ENCODE data around the gene HID1. TPM values are rescaled to one million over a fixed set of nuclear protein-coding genes. Genes with fewer than 3 reads are reported as not detected.

The HID1 gene
- total RNA-seq, 1 experiment from 2014 or later, result 12.7 TPM

DNA sequence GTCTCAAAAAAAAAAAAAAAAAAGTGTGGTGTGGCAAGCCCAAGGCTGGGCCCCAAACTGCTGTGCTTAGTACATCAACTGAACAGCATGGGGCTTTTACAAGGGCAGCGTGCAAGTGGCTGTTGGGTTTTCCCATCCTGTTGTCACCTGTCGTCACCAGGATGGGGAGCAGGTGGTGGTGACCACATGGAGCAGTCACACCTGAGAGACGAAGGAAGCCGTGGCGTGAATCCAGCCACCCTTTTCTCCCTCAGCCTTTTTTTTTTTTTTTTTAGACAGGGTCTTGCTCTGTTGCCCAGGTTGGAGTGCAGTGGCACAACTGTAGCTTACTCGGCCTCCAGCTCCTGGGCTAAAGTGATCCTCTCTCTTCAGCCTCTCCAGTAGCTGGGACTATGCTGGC, 35.8 kb upstream of the HID1 start:
- H3K9me3 Mint-ChIP-seq, result no peaks in the 10 kb centered on the region
- Histone ChIP-seq H4K5ac (ENCODE audit: insufficient read length, low read depth, low read length) (no peak overlapping the region), H4K91ac (ENCODE audit: insufficient read length, low read depth, low read length) (no peak overlapping the region), H3K9ac (ENCODE audit: extremely low read depth, insufficient read length, low read length) (no peak overlapping the region), H3K79me1 (ENCODE audit: insufficient read depth, low read depth, low read length, poor library complexity, severe bottlenecking) (no peaks in the 10 kb centered on the region), H2BK5ac (ENCODE audit: insufficient read length, low read length) (no peak overlapping the region), H3K9me3 (ENCODE audit: control insufficient read depth, low read depth, low read length) (no peaks in the 10 kb centered on the region), H2BK120ac (ENCODE audit: low read depth, low read length, poor library complexity, severe bottlenecking) (no peak overlapping the region), H3K27me3 (ENCODE audit: insufficient read depth, low read length) (no peaks in the 10 kb centered on the region), H2AFZ (ENCODE audit: low read length) (no peak overlapping the region), H3K27ac (ENCODE audit: insufficient read length, low read depth, low read length) (no peak overlapping the region), H2BK20ac (ENCODE audit: low read depth, low read length, poor library complexity, severe bottlenecking) (no peak overlapping the region), H3K4me1 (ENCODE audit: insufficient read depth, low read length) (no peaks in the 10 kb centered on the region), H4K8ac (replicated peaks; ENCODE audit: insufficient read length, low read depth, low read length) (no peak overlapping the region), H3K56ac (ENCODE audit: insufficient read length, low read depth, low read length) (no peak overlapping the region), H3T11ph (ENCODE audit: low read length) (no peak overlapping the region), H3K79me2 (ENCODE audit: insufficient read depth, low read length) (no peaks in the 10 kb centered on the region), H3K23ac (ENCODE audit: insufficient read length, low read depth, low read length) (no peak overlapping the region), H2BK12ac (ENCODE audit: insufficient read length, low read depth, low read length) (no peak overlapping the region), H4K20me1 (ENCODE audit: control insufficient read depth, insufficient read depth, insufficient read length) (no peaks in the 10 kb centered on the region), H3K4me2 (ENCODE audit: insufficient read depth, insufficient read length, low read length) (no peak overlapping the region), H3K23me2 (ENCODE audit: insufficient read length, low read depth, low read length, poor library complexity, severe bottlenecking) (peaks cover 8% of the 10 kb centered on the region), H2AK5ac (ENCODE audit: insufficient read length, low read length) (no peak overlapping the region), H3K18ac (ENCODE audit: insufficient read length, low read depth, low read length) (no peak overlapping the region), H3K4ac (ENCODE audit: low read depth, low read length) (no peak overlapping the region), H3K14ac (ENCODE audit: insufficient read depth, low read length) (no peak overlapping the region), H2BK15ac (ENCODE audit: low read depth, low read length) (no peak overlapping the region)
- no peak overlapping the region for H3K4me3 Mint-ChIP-seq
- TF ChIP-seq, protein P1, sequence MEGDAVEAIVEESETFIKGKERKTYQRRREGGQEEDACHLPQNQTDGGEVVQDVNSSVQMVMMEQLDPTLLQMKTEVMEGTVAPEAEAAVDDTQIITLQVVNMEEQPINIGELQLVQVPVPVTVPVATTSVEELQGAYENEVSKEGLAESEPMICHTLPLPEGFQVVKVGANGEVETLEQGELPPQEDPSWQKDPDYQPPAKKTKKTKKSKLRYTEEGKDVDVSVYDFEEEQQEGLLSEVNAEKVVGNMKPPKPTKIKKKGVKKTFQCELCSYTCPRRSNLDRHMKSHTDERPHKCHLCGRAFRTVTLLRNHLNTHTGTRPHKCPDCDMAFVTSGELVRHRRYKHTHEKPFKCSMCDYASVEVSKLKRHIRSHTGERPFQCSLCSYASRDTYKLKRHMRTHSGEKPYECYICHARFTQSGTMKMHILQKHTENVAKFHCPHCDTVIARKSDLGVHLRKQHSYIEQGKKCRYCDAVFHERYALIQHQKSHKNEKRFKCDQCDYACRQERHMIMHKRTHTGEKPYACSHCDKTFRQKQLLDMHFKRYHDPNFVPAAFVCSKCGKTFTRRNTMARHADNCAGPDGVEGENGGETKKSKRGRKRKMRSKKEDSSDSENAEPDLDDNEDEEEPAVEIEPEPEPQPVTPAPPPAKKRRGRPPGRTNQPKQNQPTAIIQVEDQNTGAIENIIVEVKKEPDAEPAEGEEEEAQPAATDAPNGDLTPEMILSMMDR (conservative IDR thresholded peaks at IDR 0.05), result no peak
- no peak for DNase-seq
- H3K27me3 Mint-ChIP-seq (ENCODE audit: low read depth), result peaks cover 2% of the 10 kb centered on the region
- H3K36me3 Mint-ChIP-seq (ENCODE audit: insufficient read depth in 1 of 3, low read depth in 3 of 3), result peaks cover 2 to 20% (median 16%) of the 10 kb centered on the region in 3 experiments; a peak in 5 of 7 replicates
- WGBS (ENCODE audit: extremely low coverage, insufficient read length, low lambda C conversion rate), result no CpG with 5 or more reads among the region's 6 CpGs
- no peak overlapping the region for H3K27ac Mint-ChIP-seq
- H3K4me1 Mint-ChIP-seq, result peaks cover 16 to 18% of the 10 kb centered on the region in 2 experiments

Data from H9 (cell line).